ENCODE results near the gene RAB8A. TPM values are rescaled to one million over a fixed set of nuclear protein-coding genes. Genes with fewer than 3 reads are reported as not detected.

Gene RAB8A
- 10 to 100 TPM; 70.7 to 96.3 (median 95.6) TPM for polyA plus RNA-seq (ENCODE audit: insufficient read length in 3 of 3)
- long read RNA-seq, donor 1, transcript RAB8A-201 (8 exons, 2,827 nt): major isoform, 24 of 25 reads
- long read RNA-seq, donor 1, partial matches to known transcripts: 0 of 25 reads
- long read RNA-seq, donor 1, other reads (novel, unspliced or antisense): 0 of 25 reads
- long read RNA-seq, donor 2, transcript RAB8A-201 (8 exons, 2,827 nt): major isoform, 26 of 41 reads
- long read RNA-seq, donor 2, partial matches to known transcripts: 14 of 41 reads
- long read RNA-seq, donor 2, other reads (novel, unspliced or antisense): 0 of 41 reads
- long read RNA-seq, donor 3, transcript RAB8A-201 (8 exons, 2,827 nt): major isoform, 29 of 41 reads
- long read RNA-seq, donor 3, partial matches to known transcripts: 9 of 41 reads
- long read RNA-seq, donor 3, other reads (novel, unspliced or antisense): 0 of 41 reads
- long read RNA-seq, donor 4, transcript RAB8A-201 (8 exons, 2,827 nt): major isoform, 25 of 28 reads
- long read RNA-seq, donor 4, partial matches to known transcripts: 0 of 28 reads
- long read RNA-seq, donor 4, other reads (novel, unspliced or antisense): 0 of 28 reads
- long read RNA-seq, donor 5, transcript RAB8A-201 (8 exons, 2,827 nt): major isoform, 62 of 64 reads
- long read RNA-seq, donor 5, partial matches to known transcripts: 0 of 64 reads
- long read RNA-seq, donor 5, other reads (novel, unspliced or antisense): 0 of 64 reads
- long read RNA-seq, donor 6, transcript RAB8A-201 (8 exons, 2,827 nt): major isoform, 32 of 34 reads
- long read RNA-seq, donor 6, partial matches to known transcripts: 0 of 34 reads
- long read RNA-seq, donor 6, other reads (novel, unspliced or antisense): 0 of 34 reads
- long read RNA-seq, donor 7, transcript RAB8A-201 (8 exons, 2,827 nt): major isoform, 29 of 37 reads
- long read RNA-seq, donor 7, partial matches to known transcripts: 6 of 37 reads
- long read RNA-seq, donor 7, other reads (novel, unspliced or antisense): 0 of 37 reads
- long read RNA-seq, donor 8: 0 reads
- long read RNA-seq, donor 9, transcript RAB8A-201 (8 exons, 2,827 nt): major isoform, 35 of 36 reads
- long read RNA-seq, donor 9, partial matches to known transcripts: 0 of 36 reads
- long read RNA-seq, donor 9, other reads (novel, unspliced or antisense): 0 of 36 reads
- long read RNA-seq, donor 10, transcript RAB8A-201 (8 exons, 2,827 nt): major isoform, 37 of 43 reads
- long read RNA-seq, donor 10, partial matches to known transcripts: 5 of 43 reads
- long read RNA-seq, donor 10, other reads (novel, unspliced or antisense): 0 of 43 reads
- long read RNA-seq, donor 11, transcript RAB8A-201 (8 exons, 2,827 nt): major isoform, 29 of 36 reads
- long read RNA-seq, donor 11, partial matches to known transcripts: 6 of 36 reads
- long read RNA-seq, donor 11, other reads (novel, unspliced or antisense): 0 of 36 reads
- long read RNA-seq, donor 12, transcript RAB8A-201 (8 exons, 2,827 nt): major isoform, 6 of 7 reads
- long read RNA-seq, donor 12, partial matches to known transcripts: 0 of 7 reads
- long read RNA-seq, donor 12, other reads (novel, unspliced or antisense): 0 of 7 reads
- long read RNA-seq, donor 13: 0 reads
- long read RNA-seq, donor 14, transcript RAB8A-201 (8 exons, 2,827 nt): major isoform, 22 of 23 reads
- long read RNA-seq, donor 14, partial matches to known transcripts: 0 of 23 reads
- long read RNA-seq, donor 14, other reads (novel, unspliced or antisense): 0 of 23 reads
- long read RNA-seq, donor 15, transcript RAB8A-201 (8 exons, 2,827 nt): major isoform, 17 of 17 reads
- long read RNA-seq, donor 15, partial matches to known transcripts: 0 of 17 reads
- long read RNA-seq, donor 15, other reads (novel, unspliced or antisense): 0 of 17 reads
- long read RNA-seq, donor 16, transcript RAB8A-201 (8 exons, 2,827 nt): major isoform, 68 of 89 reads
- long read RNA-seq, donor 16, partial matches to known transcripts: 17 of 89 reads
- long read RNA-seq, donor 16, other reads (novel, unspliced or antisense): 0 of 89 reads

DNA sequence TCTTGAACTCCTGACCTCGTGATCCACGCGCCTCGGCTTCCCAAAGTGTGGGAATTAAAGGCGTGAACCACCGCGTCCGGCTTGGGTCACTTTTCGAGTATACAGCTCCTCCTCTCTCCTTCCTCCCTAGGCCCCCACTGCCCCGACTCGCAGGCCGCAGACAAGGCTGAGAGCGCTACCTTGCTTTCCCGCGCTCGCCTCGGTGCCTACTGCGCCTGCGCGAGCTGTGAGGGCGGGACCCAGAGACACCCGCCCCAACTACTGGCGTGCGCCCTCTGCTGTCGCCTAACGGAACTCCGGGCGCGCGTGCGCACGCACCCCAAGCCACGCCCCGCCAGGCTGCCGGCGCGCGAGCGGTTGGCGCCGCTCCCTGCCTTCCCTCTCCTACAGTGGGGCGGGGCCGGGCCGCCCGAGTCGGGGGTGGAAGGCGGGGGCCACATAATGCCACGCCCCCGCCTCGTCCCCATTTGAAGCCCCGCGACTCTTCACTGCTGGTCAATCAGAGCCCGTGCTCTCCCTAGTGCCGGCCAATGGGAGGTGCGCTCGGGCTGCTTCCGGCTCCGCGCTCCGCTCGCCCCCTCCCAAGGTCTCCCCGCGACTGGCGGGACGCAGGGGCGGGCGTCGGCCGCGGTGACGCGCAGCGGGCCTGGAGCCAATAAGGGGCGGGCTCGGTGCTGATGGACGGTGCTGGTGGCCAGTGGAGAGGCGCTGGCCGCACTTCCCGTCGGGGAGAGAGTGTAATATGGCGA lies at the start of gene RAB8A:
RAB8A (plus strand) TSS at position 730 of the 749 bp plus-strand sequence; CDS start at position 743, 13 bp downstream.
- peak; percentile 91 to 99 (median 98) for DNase-seq (ENCODE audit: extremely low read depth in 1 of 11, low read depth in 9 of 11, low spot score in 4 of 11)

DNA sequence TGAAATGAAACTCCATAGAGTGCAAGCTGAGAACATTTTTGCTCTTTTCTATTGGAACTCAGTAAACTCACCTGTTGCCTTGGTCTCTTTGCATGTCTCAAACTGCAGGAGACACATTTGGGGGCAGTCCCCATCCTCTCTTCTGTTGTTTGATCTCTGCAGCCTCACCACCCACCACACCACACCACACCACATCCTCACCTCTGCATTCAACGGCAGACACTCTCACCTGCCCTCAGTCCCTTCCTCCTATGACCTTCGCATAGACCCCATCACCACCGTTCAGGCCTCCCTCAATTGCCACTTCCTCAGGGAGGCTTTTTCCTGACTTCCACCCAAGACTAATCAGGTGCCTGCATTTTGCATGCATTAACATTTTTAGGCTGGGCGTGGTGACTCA lies 49.7 kb upstream of the RAB8A start:
- DNase-seq (ENCODE audit: extremely low read depth in 1 of 11, low read depth in 9 of 11, low spot score in 4 of 11): no peak

DNA sequence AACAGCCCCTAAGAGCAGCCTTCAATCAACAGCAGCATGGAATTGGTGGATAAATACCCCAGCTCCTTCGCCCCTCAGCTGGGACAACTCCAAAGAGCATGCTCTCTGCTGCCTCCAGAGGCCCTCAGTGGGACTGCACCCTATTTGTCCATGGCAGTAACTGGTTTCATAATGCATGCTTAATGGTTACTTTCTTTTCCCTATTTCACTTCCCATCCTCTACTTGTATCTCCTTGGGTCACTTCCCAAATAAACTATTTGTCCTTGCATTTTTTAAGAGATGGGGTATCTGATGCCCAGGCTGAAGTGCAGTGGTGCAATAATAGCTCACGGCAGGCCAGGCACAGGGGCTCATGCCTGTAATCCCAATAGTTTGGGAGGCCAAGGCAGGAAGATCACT lies 48.9 kb upstream of the RAB8A start:
- no peak for DNase-seq (ENCODE audit: extremely low read depth in 1 of 11, low read depth in 9 of 11, low spot score in 4 of 11)

GRCh38 chr19:16064209-16064889 lies 47.3 kb upstream of the RAB8A start:
- no peak for DNase-seq (ENCODE audit: extremely low read depth in 1 of 11, low read depth in 9 of 11, low spot score in 4 of 11)

GRCh38 chr19:16066611-16067104 lies 45.0 kb upstream of the RAB8A start:
- no peak for DNase-seq (ENCODE audit: extremely low read depth in 1 of 11, low read depth in 9 of 11, low spot score in 4 of 11)

DNA sequence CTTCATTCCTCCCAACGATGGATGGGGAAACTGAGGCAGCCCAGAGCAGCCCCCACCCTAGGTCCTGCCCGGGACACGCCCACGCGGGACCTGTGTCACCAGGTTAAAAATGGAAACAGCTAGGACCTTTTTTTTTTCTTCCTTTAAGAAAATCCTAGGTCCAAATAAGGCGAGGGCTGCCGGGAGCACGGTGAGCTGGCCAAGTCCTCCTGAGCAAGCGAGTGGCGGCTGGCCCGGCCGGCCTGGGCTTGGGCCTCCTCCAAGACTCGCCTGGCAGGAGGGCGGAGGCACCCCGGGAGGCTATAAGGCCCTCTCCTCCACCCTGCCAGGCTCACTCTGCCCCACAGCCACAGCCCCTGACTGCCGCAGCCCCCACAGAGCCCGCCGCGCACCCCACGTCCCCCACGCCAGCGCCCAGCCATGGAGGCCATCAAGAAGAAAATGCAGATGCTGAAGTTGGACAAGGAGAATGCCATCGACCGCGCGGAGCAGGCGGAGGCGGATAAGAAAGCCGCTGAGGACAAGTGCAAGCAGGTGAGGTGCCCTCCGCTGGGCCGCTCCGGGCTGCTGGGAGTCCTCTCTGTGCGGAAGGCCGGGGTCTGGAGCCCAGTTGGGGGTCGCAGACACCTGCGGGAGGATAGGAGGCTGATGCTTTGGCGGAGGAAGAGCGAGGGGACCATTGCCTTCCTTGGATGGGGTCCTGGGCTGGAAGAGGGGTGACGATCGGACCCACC lies 44.3 kb upstream of the RAB8A start:
- DNase-seq (ENCODE audit: extremely low read depth in 1 of 11, low read depth in 9 of 11, low spot score in 4 of 11): no peak

- no peak for DNase-seq (ENCODE audit: extremely low read depth in 1 of 11, low read depth in 9 of 11, low spot score in 4 of 11)
These were observed 42.9 kb upstream of the RAB8A start for GRCh38 chr19:16068696-16069259.

GRCh38 chr19:16069813-16070365 lies 41.8 kb upstream of the RAB8A start:
- no peak for DNase-seq (ENCODE audit: extremely low read depth in 1 of 11, low read depth in 9 of 11, low spot score in 4 of 11)

- DNase-seq (ENCODE audit: extremely low read depth in 1 of 11, low read depth in 9 of 11, low spot score in 4 of 11): no peak
These were observed 41.2 kb upstream of the RAB8A start for GRCh38 chr19:16070366-16070990.

DNA sequence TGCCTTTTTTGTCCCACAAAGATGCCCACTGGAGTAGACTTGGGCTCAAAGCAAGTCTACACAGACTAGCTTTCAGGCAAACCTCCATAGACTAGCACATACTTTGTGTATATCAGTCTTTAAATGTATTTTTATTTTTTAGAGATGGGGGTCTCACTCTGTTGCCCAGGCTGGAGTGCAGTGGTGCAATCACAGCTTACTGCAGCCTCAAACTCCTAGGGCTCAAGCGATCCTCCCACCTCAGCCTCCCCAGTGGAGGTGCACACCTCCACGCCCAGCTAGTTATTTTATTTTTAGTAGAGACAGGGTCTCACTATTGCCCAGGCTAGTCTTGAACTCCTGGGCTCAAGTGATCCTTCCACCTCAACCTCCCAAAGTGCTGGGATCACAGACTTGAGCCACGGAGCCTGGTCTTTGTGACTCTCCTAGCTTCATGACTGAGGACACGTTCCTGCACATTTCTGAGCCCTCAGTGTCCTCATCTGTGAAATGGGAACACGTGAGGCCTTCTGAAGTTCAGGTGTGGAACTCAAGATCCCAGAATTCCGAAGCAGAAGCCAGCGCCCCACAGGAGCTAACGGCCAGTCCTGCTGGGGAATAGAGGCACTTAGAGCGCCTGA lies 40.5 kb upstream of the RAB8A start:
- DNase-seq (ENCODE audit: extremely low read depth in 1 of 11, low read depth in 9 of 11, low spot score in 4 of 11): no peak

DNA sequence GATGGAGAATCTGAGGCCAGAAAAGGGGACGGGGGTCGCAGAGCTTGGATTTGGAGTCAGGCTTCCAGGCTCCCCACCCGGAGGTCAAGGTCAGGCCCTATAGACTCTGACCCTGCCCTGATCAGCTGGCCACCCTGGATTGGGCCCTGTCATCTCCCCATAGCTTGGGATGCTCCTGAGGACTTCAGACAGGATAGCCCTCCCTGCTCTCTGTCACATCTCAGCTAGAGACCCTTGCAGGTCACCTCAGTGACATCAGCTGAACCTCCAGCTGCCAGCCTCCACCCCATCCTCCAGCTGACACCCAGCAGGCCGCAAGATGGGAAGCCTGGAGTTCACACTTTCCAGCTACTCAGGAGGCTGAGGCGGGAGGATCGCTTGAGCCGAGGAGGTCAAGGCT lies 38.2 kb upstream of the RAB8A start:
- no peak for DNase-seq (ENCODE audit: extremely low read depth in 1 of 11, low read depth in 9 of 11, low spot score in 4 of 11)

- no peak for DNase-seq (ENCODE audit: extremely low read depth in 1 of 11, low read depth in 9 of 11, low spot score in 4 of 11)
These were observed 37.7 kb upstream of the RAB8A start for GRCh38 chr19:16073988-16074387.

- DNase-seq (ENCODE audit: extremely low read depth in 1 of 11, low read depth in 9 of 11, low spot score in 4 of 11): no peak
These were observed 37.0 kb upstream of the RAB8A start for GRCh38 chr19:16074488-16075365.
